ENCODE data around the gene BUB1.

The BUB1 gene

DNA sequence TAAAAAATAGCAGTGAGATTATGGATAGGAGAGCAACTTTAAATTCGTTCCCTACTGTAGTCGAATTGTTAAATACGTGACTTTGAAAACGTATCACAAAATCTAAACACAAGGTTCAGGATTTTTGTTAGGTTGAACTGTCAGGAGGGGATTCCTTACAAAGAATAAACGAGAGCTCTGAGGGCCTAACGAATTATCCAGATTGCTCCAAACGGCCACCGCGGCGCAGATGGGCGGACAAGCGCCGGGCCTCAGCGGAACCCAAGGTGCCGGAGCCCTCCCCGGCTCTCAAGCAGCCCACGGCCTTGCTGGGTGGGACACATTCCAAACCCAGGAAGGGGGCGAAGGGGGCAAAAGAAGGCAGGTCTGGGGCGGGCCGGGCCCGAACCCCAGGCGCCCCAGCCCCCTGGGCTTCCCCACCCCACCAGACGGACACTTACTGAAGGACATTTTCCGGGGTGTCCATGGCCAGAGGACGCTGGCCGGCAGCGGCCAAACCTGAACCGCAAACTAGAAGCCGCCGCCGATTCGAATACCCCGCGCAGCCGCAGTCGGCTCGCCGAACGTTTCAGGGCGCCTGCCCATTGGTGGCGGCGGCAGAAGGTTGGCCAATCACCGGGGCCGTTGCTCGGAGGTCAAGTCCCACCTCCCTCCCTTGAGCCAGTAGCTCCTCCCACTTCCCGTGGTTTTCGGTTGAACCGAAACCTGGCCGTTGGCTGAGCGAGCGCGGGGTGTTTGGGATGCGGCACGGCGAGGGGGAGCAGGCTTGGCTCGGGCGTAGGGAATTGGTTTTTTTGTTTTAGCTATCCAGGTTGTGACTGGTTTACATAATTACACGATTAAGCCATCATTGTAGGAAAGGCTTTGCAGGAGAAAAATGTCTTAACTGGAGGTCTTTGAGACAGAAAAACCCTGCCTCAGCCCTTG is at the start of gene BUB1:
TSS of gene BUB1 (minus strand) at position 534 of the 927 bp plus-strand sequence. CDS start at position 466, 68 bp downstream.
- Histone ChIP-seq H3K36me3 (ENCODE audit: insufficient read depth, low read length) (no peaks in the 10 kb centered on the region), H3K27me3 (ENCODE audit: control insufficient read depth in 1 of 2, insufficient read depth in 2 of 2, low read length in 2 of 2) (peaks cover 0 to 4% of the 10 kb centered on the region in 2 donors), H3K9me3 (ENCODE audit: low read length) (no peaks in the 10 kb centered on the region), H3K4me1 (ENCODE audit: insufficient read depth, low read length) (peaks cover 15% of the 10 kb centered on the region), H3K27ac (ENCODE audit: low read depth, low read length) (peak within 1 kb of the TSS; percentile 65), H3K4me3 (ENCODE audit: low read depth in 1 of 2, low read length in 2 of 2) (peak within 1 kb of the TSS; percentile 77 to 99), H3K9ac (ENCODE audit: low read length) (peak within 1 kb of the TSS; percentile 96)

DNA sequence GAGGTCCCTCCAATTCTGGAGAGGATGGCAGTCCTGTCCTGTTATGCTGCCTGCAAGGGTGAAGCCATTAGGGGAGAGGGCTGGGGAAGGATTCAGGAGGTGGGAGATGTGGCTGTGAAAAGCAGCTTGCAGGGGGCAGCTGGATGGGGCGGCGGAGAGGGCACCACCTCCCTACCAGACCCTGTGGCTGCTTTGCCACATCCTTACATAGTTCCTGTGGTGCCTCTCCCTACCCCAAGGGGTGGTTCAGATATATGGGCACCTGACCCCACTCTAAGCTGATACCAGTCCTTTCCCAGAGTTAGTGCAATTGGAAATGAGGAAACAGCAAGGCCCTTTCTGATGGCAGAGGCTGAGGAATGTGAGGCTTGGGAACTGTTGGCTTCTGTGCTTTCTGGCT is 48.4 kb upstream of the BUB1 start:
- Histone ChIP-seq H3K4me3 (ENCODE audit: low read depth in 1 of 2, low read length in 2 of 2) (no peak overlapping the region), H3K27me3 (ENCODE audit: control insufficient read depth in 1 of 2, insufficient read depth in 2 of 2, low read length in 2 of 2) (no peaks in the 10 kb centered on the region), H3K27ac (ENCODE audit: low read depth, low read length) (no peak overlapping the region), H3K9ac (ENCODE audit: low read length) (no peak overlapping the region), H3K4me1 (ENCODE audit: insufficient read depth, low read length) (no peaks in the 10 kb centered on the region), H3K9me3 (ENCODE audit: low read length) (no peaks in the 10 kb centered on the region), H3K36me3 (ENCODE audit: insufficient read depth, low read length) (no peaks in the 10 kb centered on the region)

DNA sequence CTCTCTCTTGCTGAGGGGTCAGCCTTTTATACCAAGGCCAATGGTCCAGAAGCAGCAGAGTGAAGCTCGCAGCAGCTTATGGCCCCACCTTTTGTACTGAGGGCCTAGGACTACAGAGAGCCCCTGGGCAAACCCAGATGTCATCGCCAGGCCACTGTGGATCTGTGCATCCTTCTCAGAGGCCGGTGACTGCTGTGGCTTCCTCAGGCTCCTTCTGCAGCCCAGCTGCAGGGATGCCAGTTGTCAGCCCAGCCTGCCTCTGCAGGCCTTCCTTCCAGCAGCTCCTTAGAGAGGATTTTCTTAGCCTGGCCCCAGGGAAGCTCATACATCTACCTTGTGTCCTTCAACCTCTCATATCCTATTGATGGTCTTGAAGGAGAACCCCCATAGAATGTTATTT is 48.0 kb upstream of the BUB1 start:
- Histone ChIP-seq H3K9ac (ENCODE audit: low read length) (no peak overlapping the region), H3K27ac (ENCODE audit: low read depth, low read length) (no peak overlapping the region)

GRCh38 chr2:110725370-110725769 is 47.5 kb upstream of the BUB1 start:
- H3K4me3 ChIP-seq (ENCODE audit: low read depth in 1 of 2, low read length in 2 of 2) = no peak overlapping the region
- no peaks in the 10 kb centered on the region for H3K4me1 ChIP-seq (ENCODE audit: insufficient read depth, low read length)
- H3K9me3 ChIP-seq (ENCODE audit: low read length) = no peaks in the 10 kb centered on the region
- H3K9ac ChIP-seq (ENCODE audit: low read length) = no peak overlapping the region
- H3K27me3 ChIP-seq (ENCODE audit: control insufficient read depth in 1 of 2, insufficient read depth in 2 of 2, low read length in 2 of 2) = no peaks in the 10 kb centered on the region
- no peaks in the 10 kb centered on the region for H3K36me3 ChIP-seq (ENCODE audit: insufficient read depth, low read length)
- no peak overlapping the region for H3K27ac ChIP-seq (ENCODE audit: low read depth, low read length)

More for the DNA sequence above, 48.0 kb upstream of the BUB1 start:
- H3K9me3 ChIP-seq (ENCODE audit: low read length) = no peaks in the 10 kb centered on the region
- no peaks in the 10 kb centered on the region for H3K27me3 ChIP-seq (ENCODE audit: control insufficient read depth in 1 of 2, insufficient read depth in 2 of 2, low read length in 2 of 2)
- no peaks in the 10 kb centered on the region for H3K36me3 ChIP-seq (ENCODE audit: insufficient read depth, low read length)
- H3K4me1 ChIP-seq (ENCODE audit: insufficient read depth, low read length) = no peaks in the 10 kb centered on the region
- no peak overlapping the region for H3K4me3 ChIP-seq (ENCODE audit: low read depth in 1 of 2, low read length in 2 of 2)

GRCh38 chr2:110724820-110725219 is 47.0 kb upstream of the BUB1 start:
- no peak overlapping the region for H3K9ac ChIP-seq (ENCODE audit: low read length)
- no peaks in the 10 kb centered on the region for H3K27me3 ChIP-seq (ENCODE audit: control insufficient read depth in 1 of 2, insufficient read depth in 2 of 2, low read length in 2 of 2)
- no peak overlapping the region for H3K4me3 ChIP-seq (ENCODE audit: low read depth in 1 of 2, low read length in 2 of 2)
- no peaks in the 10 kb centered on the region for H3K4me1 ChIP-seq (ENCODE audit: insufficient read depth, low read length)
- H3K27ac ChIP-seq (ENCODE audit: low read depth, low read length) = no peak overlapping the region
- H3K36me3 ChIP-seq (ENCODE audit: insufficient read depth, low read length) = no peaks in the 10 kb centered on the region
- no peaks in the 10 kb centered on the region for H3K9me3 ChIP-seq (ENCODE audit: low read length)

DNA sequence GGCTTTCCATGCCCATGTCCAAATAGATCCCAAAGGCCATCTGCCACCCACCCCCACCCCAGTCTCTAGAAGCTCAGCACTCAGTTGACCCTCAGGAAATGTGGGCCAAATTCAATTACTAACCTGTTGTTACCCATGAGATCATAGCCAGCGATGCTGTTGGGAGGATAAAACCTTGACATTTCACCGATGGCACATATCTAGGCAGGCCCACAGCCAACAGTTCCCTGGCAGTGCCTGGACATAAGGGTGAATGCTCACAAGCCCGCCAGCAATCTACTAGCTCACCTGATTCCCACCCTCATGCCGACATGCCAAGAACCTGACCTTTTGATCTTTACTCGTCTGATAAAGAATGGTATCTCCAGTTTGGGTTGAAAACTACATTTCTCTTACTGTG is 42.7 kb upstream of the BUB1 start:
- Histone ChIP-seq H3K9ac (ENCODE audit: low read length) (no peak overlapping the region), H3K36me3 (ENCODE audit: insufficient read depth, low read length) (no peaks in the 10 kb centered on the region)

DNA sequence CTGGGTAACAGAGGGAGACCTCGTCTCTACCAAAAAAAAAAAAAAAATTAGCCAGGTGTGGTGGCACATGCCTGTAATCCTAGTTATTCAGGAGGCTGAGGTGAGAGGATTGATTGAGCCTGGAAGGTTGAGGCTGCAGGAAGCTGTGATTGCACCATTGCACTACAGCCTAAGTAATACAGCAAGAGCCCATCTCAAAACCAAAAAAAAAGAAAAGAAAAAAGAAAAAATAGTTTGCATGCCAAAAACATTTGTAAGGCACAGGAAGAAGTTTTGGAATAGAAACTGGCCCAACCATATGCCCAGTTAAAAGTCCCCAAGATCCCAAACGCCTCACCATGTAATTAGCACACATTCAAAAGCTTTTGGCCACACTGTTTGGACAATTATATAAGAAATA is 41.1 kb upstream of the BUB1 start:
- Histone ChIP-seq H3K9ac (ENCODE audit: low read length) (no peak overlapping the region), H3K27me3 (ENCODE audit: control insufficient read depth in 1 of 2, insufficient read depth in 2 of 2, low read length in 2 of 2) (no peaks in the 10 kb centered on the region), H3K27ac (ENCODE audit: low read depth, low read length) (no peak overlapping the region), H3K36me3 (ENCODE audit: insufficient read depth, low read length) (no peaks in the 10 kb centered on the region), H3K9me3 (ENCODE audit: low read length) (no peaks in the 10 kb centered on the region), H3K4me3 (ENCODE audit: low read depth in 1 of 2, low read length in 2 of 2) (no peak overlapping the region), H3K4me1 (ENCODE audit: insufficient read depth, low read length) (peaks cover 5% of the 10 kb centered on the region)

More for the DNA sequence above, 42.7 kb upstream of the BUB1 start:
- H3K4me1 ChIP-seq (ENCODE audit: insufficient read depth, low read length) = peaks cover 5% of the 10 kb centered on the region
- H3K4me3 ChIP-seq (ENCODE audit: low read depth in 1 of 2, low read length in 2 of 2) = no peak overlapping the region
- no peaks in the 10 kb centered on the region for H3K27me3 ChIP-seq (ENCODE audit: control insufficient read depth in 1 of 2, insufficient read depth in 2 of 2, low read length in 2 of 2)
- H3K27ac ChIP-seq (ENCODE audit: low read depth, low read length) = no peak overlapping the region
- no peaks in the 10 kb centered on the region for H3K9me3 ChIP-seq (ENCODE audit: low read length)

DNA sequence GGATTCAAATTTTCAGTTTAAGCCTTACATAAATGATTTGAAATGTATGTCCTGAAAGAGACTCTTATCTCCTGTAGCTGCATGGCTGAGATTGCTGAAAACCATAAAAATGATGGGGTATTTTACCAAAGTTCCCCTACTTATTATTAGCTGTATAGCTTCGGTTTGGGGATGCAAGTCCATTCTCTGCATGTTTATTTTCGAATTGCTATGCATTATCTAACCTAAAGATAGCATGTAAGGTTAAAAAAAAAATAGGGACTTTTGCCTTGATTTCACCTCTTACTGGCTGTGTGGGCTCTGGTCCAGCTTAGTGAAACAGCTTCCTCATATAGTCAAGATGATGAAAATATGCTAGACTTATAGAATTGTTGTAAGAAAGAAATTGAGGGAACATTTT is 40.5 kb upstream of the BUB1 start:
- Histone ChIP-seq H3K4me3 (ENCODE audit: low read depth in 1 of 2, low read length in 2 of 2) (no peak overlapping the region), H3K36me3 (ENCODE audit: insufficient read depth, low read length) (no peaks in the 10 kb centered on the region), H3K9me3 (ENCODE audit: low read length) (no peaks in the 10 kb centered on the region), H3K27me3 (ENCODE audit: control insufficient read depth in 1 of 2, insufficient read depth in 2 of 2, low read length in 2 of 2) (no peaks in the 10 kb centered on the region), H3K27ac (ENCODE audit: low read depth, low read length) (no peak overlapping the region), H3K4me1 (ENCODE audit: insufficient read depth, low read length) (peaks cover 5% of the 10 kb centered on the region), H3K9ac (ENCODE audit: low read length) (no peak overlapping the region)

- Histone ChIP-seq H3K9ac (ENCODE audit: low read length) (no peak overlapping the region), H3K4me1 (ENCODE audit: insufficient read depth, low read length) (peaks cover 5% of the 10 kb centered on the region), H3K27ac (ENCODE audit: low read depth, low read length) (no peak overlapping the region), H3K4me3 (ENCODE audit: low read depth in 1 of 2, low read length in 2 of 2) (no peak overlapping the region), H3K36me3 (ENCODE audit: insufficient read depth, low read length) (no peaks in the 10 kb centered on the region), H3K27me3 (ENCODE audit: control insufficient read depth in 1 of 2, insufficient read depth in 2 of 2, low read length in 2 of 2) (no peaks in the 10 kb centered on the region), H3K9me3 (ENCODE audit: low read length) (no peaks in the 10 kb centered on the region)
Measured at GRCh38 chr2:110717734-110718133, 39.9 kb upstream of the BUB1 start.

GRCh38 chr2:110716959-110717645 is 39.2 kb upstream of the BUB1 start:
- no peaks in the 10 kb centered on the region for H3K36me3 ChIP-seq (ENCODE audit: insufficient read depth, low read length)
- H3K4me3 ChIP-seq (ENCODE audit: low read depth in 1 of 2, low read length in 2 of 2) = no peak overlapping the region
- H3K4me1 ChIP-seq (ENCODE audit: insufficient read depth, low read length) = peaks cover 5% of the 10 kb centered on the region
- no peak overlapping the region for H3K27ac ChIP-seq (ENCODE audit: low read depth, low read length)
- no peak overlapping the region for H3K9ac ChIP-seq (ENCODE audit: low read length)
- H3K27me3 ChIP-seq (ENCODE audit: control insufficient read depth in 1 of 2, insufficient read depth in 2 of 2, low read length in 2 of 2) = no peaks in the 10 kb centered on the region
- H3K9me3 ChIP-seq (ENCODE audit: low read length) = no peaks in the 10 kb centered on the region

DNA sequence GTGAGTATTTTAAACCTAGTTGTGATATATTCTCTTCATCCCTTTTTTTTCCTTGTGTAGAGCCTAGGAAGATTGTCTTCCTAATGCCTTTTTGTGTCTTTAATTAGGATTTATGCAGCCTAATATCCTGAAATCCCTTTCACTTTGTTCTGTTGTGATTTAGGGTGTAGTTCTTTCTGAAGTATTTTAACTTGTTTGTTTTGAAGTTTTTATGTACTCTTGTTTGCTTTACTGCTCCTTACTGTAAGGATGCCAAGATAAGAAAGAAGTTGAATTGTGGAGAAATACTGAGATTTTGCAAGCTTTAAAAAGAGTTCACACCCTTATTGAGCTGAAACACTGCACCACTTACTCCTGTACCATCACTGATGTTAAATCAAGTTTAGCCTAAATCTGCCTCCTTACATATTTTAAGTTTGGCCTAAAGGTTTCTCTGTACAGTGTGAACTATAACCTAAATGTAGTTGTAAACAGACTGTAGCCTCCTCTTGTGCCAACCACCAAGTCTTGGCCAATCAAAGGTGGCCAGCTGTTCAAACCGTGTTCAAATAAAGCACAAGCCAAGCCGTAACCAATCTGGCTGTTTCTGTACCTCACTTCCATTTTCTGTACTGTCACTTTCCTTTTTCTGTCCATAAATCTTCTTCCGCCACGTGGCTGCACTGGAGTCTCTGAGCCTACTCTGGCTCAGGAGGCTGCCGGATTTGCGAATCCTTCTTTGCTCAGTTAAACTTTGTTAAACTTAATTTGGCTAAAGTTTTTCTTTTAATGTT is 36.8 kb upstream of the BUB1 start:
- no peaks in the 10 kb centered on the region for H3K9me3 ChIP-seq (ENCODE audit: low read length)

More for the DNA sequence above, 36.8 kb upstream of the BUB1 start:
- no peak overlapping the region for H3K9ac ChIP-seq (ENCODE audit: low read length)
- H3K27me3 ChIP-seq (ENCODE audit: control insufficient read depth in 1 of 2, insufficient read depth in 2 of 2, low read length in 2 of 2) = no peaks in the 10 kb centered on the region
- no peaks in the 10 kb centered on the region for H3K36me3 ChIP-seq (ENCODE audit: insufficient read depth, low read length)
- H3K4me3 ChIP-seq (ENCODE audit: low read depth in 1 of 2, low read length in 2 of 2) = no peak overlapping the region
- H3K4me1 ChIP-seq (ENCODE audit: insufficient read depth, low read length) = peaks cover 5% of the 10 kb centered on the region
- no peak overlapping the region for H3K27ac ChIP-seq (ENCODE audit: low read depth, low read length)

Measured in muscle layer of colon (tissue), 2 donors.